Activated naive CD4-positive, alpha-beta T cell treated with anti-CD3 and anti-CD28 coated beads for 36 hours (primary cell): Measurements from ENCODE around the gene SPN. TPM values are rescaled to one million over a fixed set of nuclear protein-coding genes. Genes with fewer than 3 reads are reported as not detected.
"Not testable (repeated sequence)": the region's sequence is repeated elsewhere in the genome, so short reads cannot be mapped to it uniquely, and the experiment has no call there.

Experiments
- CTCF ChIA-PET: fragments of 350-600 bp; sonication (Branson Sonifier 250); formaldehyde crosslinking; loops from one replicate; lab custom pipeline; 2021; ENCODE audit warnings: antibody characterized with exemption; lab: Charles Lee
- DNase-seq: peaks from one replicate; pipeline ENCODE4 v3.0.0-alpha.2; 2020
- H3K27ac Mint-ChIP-seq: one replicate; pipeline ENCODE4 v1.8.0; 2021; ENCODE audit warnings: mild to moderate bottlenecking, mixed read lengths
- H3K27me3 Mint-ChIP-seq: one replicate; pipeline ENCODE4 v1.8.0; 2021; ENCODE audit warnings: low read depth, mixed read lengths
- H3K36me3 Mint-ChIP-seq: one replicate; pipeline ENCODE4 v1.8.0; 2021; ENCODE audit warnings: low read depth, mixed read lengths
- H3K4me1 Mint-ChIP-seq: one replicate; pipeline ENCODE4 v1.8.0; 2021; ENCODE audit warnings: low read depth, mixed read lengths
- H3K4me3 Mint-ChIP-seq: one replicate; pipeline ENCODE4 v1.8.0; 2021; ENCODE audit warnings: mild to moderate bottlenecking, moderate library complexity, mixed read lengths
- H3K9me3 Mint-ChIP-seq: one replicate; pipeline ENCODE4 v1.8.0; 2021; ENCODE audit warnings: mixed read lengths
- intact Hi-C: fragments of 100-400 bp; cut with micrococcal nuclease; formaldehyde crosslinking; loops from one replicate; pipeline ENCODE4 v1.15.1; 2023
- total RNA-seq, 2 experiments: library from RNA; stranded (reverse); gene quantifications; one replicate each; pipeline ENCODE4 v1.2.3, GENCODE V29; 2021

SPN gene
- total RNA-seq, 2 experiments from 2014 or later = 51.9 to 53.2 TPM

- intact Hi-C loops = loop anchor here (5.0 kb wide), 1 partner anchor 65 kb away; no protein-coding TSS in a partner anchor
- H3K27ac Mint-ChIP-seq, H3K9me3 Mint-ChIP-seq, H3K27me3 Mint-ChIP-seq, DNase-seq, H3K4me3 Mint-ChIP-seq: not testable (repeated sequence)
- CTCF ChIA-PET = interaction anchor here (1.0 to 3.3 kb wide), 5 partner anchors 9 to 388 kb away, joined by 3 to 10 read pairs (median 5); partner anchors contain the start of gene QPRT
- Mint-ChIP-seq H3K4me1 (peaks cover 36% of the 10 kb centered on the region), H3K36me3 (peaks cover 30% of the 10 kb centered on the region)
These were observed 4.2 kb downstream of the SPN start for GRCh38 chr16:29667322-29667610.

GRCh38 chr16:29667755-29668154 lies 4.7 kb downstream of the SPN start:
- CTCF ChIA-PET = interaction anchor here (1.1 kb wide), 1 partner anchor 387 kb away, joined by 3 read pairs; no protein-coding TSS in a partner anchor
- no peaks in the 10 kb centered on the region for H3K9me3 Mint-ChIP-seq
- DNase-seq = no peak
- no peak overlapping the region for H3K4me3 Mint-ChIP-seq
- H3K27ac Mint-ChIP-seq = no peak overlapping the region
- intact Hi-C loops = loop anchor here (5.0 kb wide), 1 partner anchor 65 kb away; no protein-coding TSS in a partner anchor
- no peaks in the 10 kb centered on the region for H3K27me3 Mint-ChIP-seq
- H3K4me1 Mint-ChIP-seq = peaks cover 32% of the 10 kb centered on the region
- peaks cover 30% of the 10 kb centered on the region for H3K36me3 Mint-ChIP-seq

GRCh38 chr16:29668267-29668666 lies 5.2 kb downstream of the SPN start:
- no peaks in the 10 kb centered on the region for H3K9me3 Mint-ChIP-seq
- intact Hi-C loops = loop anchor here (5.0 kb wide), 1 partner anchor 66 kb away; no protein-coding TSS in a partner anchor
- H3K4me3 Mint-ChIP-seq = no peak overlapping the region
- no peak for DNase-seq
- no peak overlapping the region for H3K27ac Mint-ChIP-seq
- peaks cover 30% of the 10 kb centered on the region for H3K4me1 Mint-ChIP-seq
- H3K36me3 Mint-ChIP-seq = peaks cover 29% of the 10 kb centered on the region
- H3K27me3 Mint-ChIP-seq = no peaks in the 10 kb centered on the region
- CTCF ChIA-PET = no interaction called here

- Mint-ChIP-seq H3K27ac (no peak overlapping the region), H3K27me3 (no peaks in the 10 kb centered on the region), H3K4me1 (peaks cover 6% of the 10 kb centered on the region), H3K36me3 (peaks cover 2% of the 10 kb centered on the region), H3K4me3 (no peak overlapping the region), H3K9me3 (no peaks in the 10 kb centered on the region)
- DNase-seq = no peak
- intact Hi-C loops = no loop called here
- CTCF ChIA-PET = no interaction called here
These were observed 10.5 kb downstream of the SPN start for GRCh38 chr16:29673501-29673900.

GRCh38 chr16:29674188-29674587 lies 11.1 kb downstream of the SPN start:
- Mint-ChIP-seq H3K4me1 (peaks cover 8% of the 10 kb centered on the region), H3K36me3 (peaks cover 2% of the 10 kb centered on the region), H3K27ac (no peak overlapping the region), H3K9me3 (no peaks in the 10 kb centered on the region), H3K4me3 (no peak overlapping the region), H3K27me3 (no peaks in the 10 kb centered on the region)
- no peak for DNase-seq
- CTCF ChIA-PET = no interaction called here
- intact Hi-C loops = no loop called here

- no peak overlapping the region for H3K27ac Mint-ChIP-seq
These were observed 13.0 kb downstream of the SPN start for GRCh38 chr16:29675811-29676643.

GRCh38 chr16:29676989-29677785 lies 14.1 kb downstream of the SPN start:
- Mint-ChIP-seq H3K27me3 (no peaks in the 10 kb centered on the region), H3K4me1 (peaks cover 20% of the 10 kb centered on the region), H3K4me3 (no peak overlapping the region), H3K9me3 (no peaks in the 10 kb centered on the region), H3K36me3 (no peaks in the 10 kb centered on the region), H3K27ac (no peak overlapping the region)
- intact Hi-C loops = loop anchor here (5.0 kb wide), 1 partner anchor 35 kb away; no protein-coding TSS in a partner anchor
- DNase-seq = no peak
- CTCF ChIA-PET = interaction anchor here (0.6 to 2.4 kb wide), 5 partner anchors 11 to 385 kb away, joined by 4 to 10 read pairs (median 5); no protein-coding TSS in a partner anchor

More at GRCh38 chr16:29675811-29676643, 13.0 kb downstream of the SPN start:
- no peak for DNase-seq
- peaks cover 2% of the 10 kb centered on the region for H3K36me3 Mint-ChIP-seq
- H3K4me1 Mint-ChIP-seq = peaks cover 20% of the 10 kb centered on the region
- H3K9me3 Mint-ChIP-seq = no peaks in the 10 kb centered on the region
- intact Hi-C loops = loop anchor here (5.0 kb wide), 1 partner anchor 34 kb away; no protein-coding TSS in a partner anchor
- no peak overlapping the region for H3K4me3 Mint-ChIP-seq
- CTCF ChIA-PET = interaction anchor here (0.6 to 2.4 kb wide), 4 partner anchors 10 to 109 kb away, joined by 3 to 10 read pairs (median 5); no protein-coding TSS in a partner anchor
- H3K27me3 Mint-ChIP-seq = no peaks in the 10 kb centered on the region

- DNase-seq = no peak
- peaks cover 20% of the 10 kb centered on the region for H3K4me1 Mint-ChIP-seq
- H3K27ac Mint-ChIP-seq = peak within 1 kb of the TSS; percentile 57
- peak within 1 kb of the TSS; percentile 59 for H3K4me3 Mint-ChIP-seq
- no peaks in the 10 kb centered on the region for H3K36me3 Mint-ChIP-seq
- H3K27me3 Mint-ChIP-seq = no peaks in the 10 kb centered on the region
- intact Hi-C loops = loop anchor here (5.0 kb wide), 1 partner anchor 36 kb away; no protein-coding TSS in a partner anchor
- H3K9me3 Mint-ChIP-seq = no peaks in the 10 kb centered on the region
- CTCF ChIA-PET = interaction anchor here (1.0 to 1.6 kb wide), 3 partner anchors 13 to 23 kb away, joined by 3 to 7 read pairs (median 5); no protein-coding TSS in a partner anchor
These were observed 15.7 kb downstream of the SPN start, which contains the start of gene QPRT for GRCh38 chr16:29678691-29679267. Gene QPRT, plus strand, starts transcription at chr16:29679180. Its CDS starts 18 bp downstream, at chr16:29679198.

GRCh38 chr16:29680180-29680598 lies 17.1 kb downstream of the SPN start:
- intact Hi-C loops = no loop called here
- Mint-ChIP-seq H3K4me1 (peaks cover 20% of the 10 kb centered on the region), H3K27ac (no peak overlapping the region), H3K4me3 (no peak overlapping the region), H3K9me3 (no peaks in the 10 kb centered on the region), H3K27me3 (no peaks in the 10 kb centered on the region), H3K36me3 (no peaks in the 10 kb centered on the region)
- DNase-seq = no peak
- CTCF ChIA-PET = interaction anchor here (0.6 to 1.6 kb wide), 7 partner anchors 11 to 1437 kb away, joined by 3 to 7 read pairs (median 4); partner anchors contain the start of gene KAT8

GRCh38 chr16:29683543-29684090 lies 20.6 kb downstream of the SPN start:
- Mint-ChIP-seq H3K27me3 (no peaks in the 10 kb centered on the region), H3K9me3 (no peaks in the 10 kb centered on the region), H3K36me3 (no peaks in the 10 kb centered on the region), H3K27ac (no peak overlapping the region), H3K4me3 (no peak overlapping the region), H3K4me1 (peaks cover 32% of the 10 kb centered on the region)
- DNase-seq = no peak
- CTCF ChIA-PET = no interaction called here
- intact Hi-C loops = no loop called here

GRCh38 chr16:29684679-29685078 lies 21.6 kb downstream of the SPN start:
- Mint-ChIP-seq H3K27me3 (no peaks in the 10 kb centered on the region), H3K36me3 (no peaks in the 10 kb centered on the region), H3K9me3 (no peaks in the 10 kb centered on the region), H3K4me3 (no peak overlapping the region), H3K27ac (no peak overlapping the region), H3K4me1 (peaks cover 23% of the 10 kb centered on the region)
- no peak for DNase-seq
- CTCF ChIA-PET = interaction anchor here (0.6 to 4.7 kb wide), 4 partner anchors 15 to 347 kb away, joined by 3 to 22 read pairs (median 6); no protein-coding TSS in a partner anchor
- intact Hi-C loops = no loop called here
